Astrocyte of the spinal cord (primary cell): ENCODE data around the gene NDUFAF8.

Experiments used
- DNase-seq: peaks from one replicate; pipeline ENCODE4 v3.0.0; 2011; ENCODE audit warnings: low read depth, low spot score
- H3K4me3 ChIP-seq: 2 replicates; pipeline ENCODE4 v1.5.1; 2011; ENCODE audit warnings: low read depth, mild to moderate bottlenecking, low read length, moderate library complexity
- in situ Hi-C: cut with HindIII; loops from 2 replicates; pipeline ENCODE4 v1.10.0; 2017; ENCODE audit warnings: low sequenced_read_pairs
- TF ChIP-seq, protein P1 (sequence below): IDR thresholded peaks from 2 replicates; pipeline ENCODE4 v1.5.1; 2012; ENCODE audit warnings: low read depth, mild to moderate bottlenecking, low read length, inconsistent platforms

The NDUFAF8 gene

DNA sequence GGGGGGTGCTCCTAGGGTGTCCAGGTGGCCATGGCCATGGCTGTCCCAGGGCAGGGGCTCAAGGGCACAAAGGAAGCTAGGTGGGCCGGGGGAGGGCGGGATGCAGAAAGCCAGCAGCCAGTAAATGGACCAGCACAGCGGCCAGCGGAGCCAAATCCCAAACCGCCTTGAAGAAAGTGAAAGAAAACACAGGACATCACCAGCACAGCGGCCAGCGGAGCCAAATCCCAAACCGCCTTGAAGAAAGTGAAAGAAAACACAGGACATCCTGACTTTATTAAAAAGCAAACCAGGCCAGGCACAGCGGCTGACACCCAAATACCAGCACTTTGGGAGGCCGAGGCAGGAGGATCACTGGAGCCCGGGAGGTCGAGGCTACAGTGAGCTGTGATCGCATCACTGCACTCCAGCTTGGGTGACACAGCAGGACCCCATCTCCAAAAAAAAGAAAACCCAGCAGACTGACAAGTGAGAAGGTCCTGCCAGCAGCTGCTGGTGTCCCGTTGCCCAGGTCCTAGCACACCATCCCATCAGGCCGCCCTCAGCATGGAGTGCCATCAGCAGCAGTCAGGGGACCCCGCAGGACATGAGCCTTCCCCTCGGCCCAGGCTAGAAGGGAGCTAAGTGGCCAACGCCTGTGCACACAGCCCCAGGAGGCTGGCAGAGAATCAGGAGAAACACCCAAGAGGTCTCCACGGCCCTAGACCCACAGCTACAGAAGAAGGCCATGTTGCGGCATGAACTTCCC, 39.0 kb downstream of the NDUFAF8 start:
- in situ Hi-C loops, result no loop called here
- no peak for DNase-seq
- TF ChIP-seq, protein P1, sequence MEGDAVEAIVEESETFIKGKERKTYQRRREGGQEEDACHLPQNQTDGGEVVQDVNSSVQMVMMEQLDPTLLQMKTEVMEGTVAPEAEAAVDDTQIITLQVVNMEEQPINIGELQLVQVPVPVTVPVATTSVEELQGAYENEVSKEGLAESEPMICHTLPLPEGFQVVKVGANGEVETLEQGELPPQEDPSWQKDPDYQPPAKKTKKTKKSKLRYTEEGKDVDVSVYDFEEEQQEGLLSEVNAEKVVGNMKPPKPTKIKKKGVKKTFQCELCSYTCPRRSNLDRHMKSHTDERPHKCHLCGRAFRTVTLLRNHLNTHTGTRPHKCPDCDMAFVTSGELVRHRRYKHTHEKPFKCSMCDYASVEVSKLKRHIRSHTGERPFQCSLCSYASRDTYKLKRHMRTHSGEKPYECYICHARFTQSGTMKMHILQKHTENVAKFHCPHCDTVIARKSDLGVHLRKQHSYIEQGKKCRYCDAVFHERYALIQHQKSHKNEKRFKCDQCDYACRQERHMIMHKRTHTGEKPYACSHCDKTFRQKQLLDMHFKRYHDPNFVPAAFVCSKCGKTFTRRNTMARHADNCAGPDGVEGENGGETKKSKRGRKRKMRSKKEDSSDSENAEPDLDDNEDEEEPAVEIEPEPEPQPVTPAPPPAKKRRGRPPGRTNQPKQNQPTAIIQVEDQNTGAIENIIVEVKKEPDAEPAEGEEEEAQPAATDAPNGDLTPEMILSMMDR, result no peak
- H3K4me3 ChIP-seq, result no peak overlapping the region

DNA sequence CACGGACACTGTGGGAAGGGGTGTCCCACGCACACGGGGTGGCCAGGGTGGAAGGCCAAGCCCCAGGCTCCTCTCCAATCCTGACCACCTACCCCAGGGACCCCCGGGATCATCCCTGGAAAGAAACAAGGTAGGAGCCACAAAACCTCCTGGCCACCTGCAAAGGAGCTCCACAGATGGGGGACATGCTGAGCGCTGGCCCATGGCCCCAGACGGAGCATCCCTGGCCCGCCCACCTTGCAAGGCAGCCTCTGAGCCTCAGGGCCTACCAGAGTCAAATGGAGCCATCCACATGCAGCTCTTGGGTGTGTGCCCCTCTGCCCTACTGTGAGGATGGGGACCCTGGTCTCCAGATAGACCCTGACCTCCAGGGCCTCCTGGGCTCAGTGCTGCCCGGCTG, 39.7 kb downstream of the NDUFAF8 start:
- DNase-seq, result no peak
- in situ Hi-C loops, result no loop called here
- TF ChIP-seq, protein P1, result no peak
- no peak overlapping the region for H3K4me3 ChIP-seq

DNA sequence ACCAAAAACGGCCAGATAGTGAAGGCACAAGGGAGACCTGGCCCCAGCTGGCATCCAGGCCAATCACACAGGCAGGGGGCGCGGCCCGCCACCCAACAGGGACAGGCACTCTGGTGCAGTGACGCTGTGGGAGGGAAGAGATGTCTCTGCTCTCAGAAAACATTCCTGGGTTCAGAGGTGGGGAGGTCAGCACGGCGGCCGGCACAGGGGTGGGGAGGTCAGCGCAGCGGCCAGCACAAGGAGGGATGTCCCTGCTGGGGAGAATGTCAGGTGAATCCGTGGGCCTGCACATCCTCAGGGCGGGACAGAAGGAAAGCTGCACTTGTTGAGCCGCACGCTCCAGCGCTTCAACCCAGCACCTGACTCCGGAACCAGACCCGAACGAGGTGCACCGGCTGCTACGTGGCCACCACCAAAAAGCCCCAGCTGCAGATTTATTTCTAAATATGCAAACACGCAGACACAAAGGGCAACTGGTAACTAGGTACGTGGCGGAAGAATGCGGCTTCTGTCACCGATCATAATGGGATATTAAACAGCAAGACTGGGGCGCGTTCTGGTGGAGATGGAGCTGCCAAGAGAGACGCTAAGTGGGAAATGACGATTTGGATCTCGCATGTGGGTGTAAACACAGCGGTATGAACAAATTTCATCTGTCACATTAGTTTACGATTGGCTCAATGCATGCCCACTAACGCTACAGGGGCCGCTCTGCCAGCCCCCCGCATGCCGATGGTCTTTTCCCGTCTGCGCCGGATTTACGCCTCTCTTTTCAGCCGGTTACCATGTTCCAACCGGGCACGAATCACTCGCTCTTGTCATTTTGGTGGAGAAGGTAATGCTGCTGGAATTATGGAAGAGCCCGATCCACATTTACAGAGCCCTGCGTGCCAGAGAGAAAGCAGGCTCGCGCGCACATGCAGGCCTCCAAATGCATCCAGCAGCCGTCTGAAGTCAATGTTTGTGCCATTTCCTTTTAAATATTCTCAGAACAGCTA, 40.5 kb downstream of the NDUFAF8 start:
- in situ Hi-C loops, result no loop called here
- no peak for DNase-seq
- H3K4me3 ChIP-seq, result no peak overlapping the region
- TF ChIP-seq, protein P1, result no peak

DNA sequence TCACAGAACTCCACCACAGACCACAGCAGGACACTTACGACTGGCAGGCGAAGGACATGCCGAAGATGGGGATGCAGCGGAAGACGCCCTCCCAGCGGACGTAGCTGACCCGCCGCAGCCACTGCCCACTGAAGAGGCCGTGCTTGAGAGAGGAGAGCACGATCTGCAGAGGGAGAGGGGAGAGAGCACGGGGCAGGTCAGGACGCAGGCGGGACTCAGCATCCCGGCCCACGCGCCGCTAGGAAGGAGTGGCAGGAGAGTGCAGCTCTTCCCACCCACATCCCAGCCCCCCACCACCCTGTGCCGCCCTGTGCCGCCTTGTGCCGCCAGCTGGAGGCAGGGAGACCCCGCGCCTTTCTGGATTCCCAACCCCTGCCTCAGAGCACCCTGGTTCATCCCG, 41.5 kb downstream of the NDUFAF8 start:
- DNase-seq, result no peak
- TF ChIP-seq, protein P1, result no peak
- in situ Hi-C loops, result no loop called here
- H3K4me3 ChIP-seq, result no peak overlapping the region

DNA sequence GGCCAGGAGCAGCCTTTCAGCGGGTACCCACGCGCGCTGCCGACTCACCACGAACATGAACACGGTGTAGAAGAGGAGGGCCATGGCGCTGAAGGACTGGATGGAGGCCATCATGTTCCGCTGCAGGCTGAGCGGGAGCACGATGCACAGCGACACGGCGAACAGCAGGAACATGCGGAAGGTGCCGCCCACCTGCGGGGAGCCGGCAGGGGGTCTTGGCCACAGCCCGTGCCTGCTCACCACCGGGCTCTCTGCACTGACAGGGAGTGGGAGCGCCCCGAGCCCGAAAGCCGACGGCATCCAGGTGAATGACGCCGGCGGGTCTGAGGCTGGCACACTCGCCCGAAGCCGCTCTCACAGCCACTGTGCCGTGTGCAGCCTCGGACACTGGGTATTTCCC, 43.0 kb downstream of the NDUFAF8 start:
- no peak for DNase-seq
- in situ Hi-C loops, result no loop called here
- TF ChIP-seq, protein P1, result no peak
- no peak overlapping the region for H3K4me3 ChIP-seq

DNA sequence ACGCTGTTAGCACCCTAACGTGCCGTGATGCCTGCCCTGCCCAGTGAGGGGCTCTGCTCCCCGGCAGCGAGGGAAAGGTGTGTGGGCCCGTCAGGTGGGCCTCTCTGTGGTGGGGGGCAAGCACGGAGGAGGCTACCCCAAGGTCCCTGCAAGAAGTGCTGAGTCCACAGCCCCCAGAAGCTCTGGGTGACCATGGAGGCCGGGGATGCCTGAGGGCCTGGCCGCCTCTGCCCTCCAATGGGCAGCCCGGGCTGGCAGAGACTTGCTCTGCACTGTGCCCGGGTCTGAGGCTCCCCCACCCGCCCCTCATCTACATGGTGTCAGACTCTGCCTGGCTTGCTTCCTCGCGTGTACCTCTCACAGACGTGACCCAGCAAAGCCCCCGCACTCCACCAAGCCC, 43.8 kb downstream of the NDUFAF8 start:
- in situ Hi-C loops, result no loop called here

More for the DNA sequence above, 43.8 kb downstream of the NDUFAF8 start:
- no peak overlapping the region for H3K4me3 ChIP-seq
- DNase-seq, result no peak
- TF ChIP-seq, protein P1, result no peak
